ENCODE data around the gene CEP97. TPM values are rescaled to one million over a fixed set of nuclear protein-coding genes. Genes with fewer than 3 reads are reported as not detected.
"Not testable (repeated sequence)": the region's sequence is repeated elsewhere in the genome, so short reads cannot be mapped to it uniquely, and the experiment has no call there.

CEP97 gene
- total and polyA plus RNA-seq, 8 donors = 0.31 to 19.6 (median 3.5) TPM

- Histone ChIP-seq H3K27me3 (no peaks in the 10 kb centered on the region), H3K9me3 (no peaks in the 10 kb centered on the region), H3K4me3 (no peak overlapping the region), H3K27ac (no peak overlapping the region), H3K36me3 (no peaks in the 10 kb centered on the region), H3K4me1 (no peaks in the 10 kb centered on the region)
- WGBS, 5 donors = 79 to 86% (median 81%) methylated on average over 7 of the region's 7 CpGs
- no peak for DNase-seq
- intact Hi-C loops (cut with DNase I; ENCODE audit: low total_unique reads) = no loop called here
- TF ChIP-seq POLR2AphosphoS5 (IDR thresholded peaks at IDR 0.05) = no peak
- TF ChIP-seq CTCF (IDR thresholded peaks at IDR 0.05) = no peak
- no peak for TF ChIP-seq EP300 (IDR thresholded peaks at IDR 0.05)
- TF ChIP-seq POLR2A (IDR thresholded peaks at IDR 0.05) = no peak
Measured at GRCh38 chr3:101701696-101702634, 22.4 kb upstream of the CEP97 start.

GRCh38 chr3:101702726-101703125, 21.7 kb upstream of the CEP97 start:
- intact Hi-C loops (cut with DNase I; ENCODE audit: low total_unique reads) = no loop called here
- Histone ChIP-seq H3K27me3 (no peaks in the 10 kb centered on the region), H3K36me3 (no peaks in the 10 kb centered on the region), H3K4me3 (no peak overlapping the region), H3K27ac (no peak overlapping the region), H3K4me1 (no peaks in the 10 kb centered on the region), H3K9me3 (no peaks in the 10 kb centered on the region)
- WGBS, 5 donors = 70 to 85% (median 81%) methylated on average over 1 of the region's 1 CpG
- DNase-seq = no peak
- TF ChIP-seq POLR2A (IDR thresholded peaks at IDR 0.05) = no peak

GRCh38 chr3:101703169-101703568, 21.2 kb upstream of the CEP97 start:
- H3K4me1 ChIP-seq = no peaks in the 10 kb centered on the region
- intact Hi-C loops (cut with DNase I; ENCODE audit: low total_unique reads) = no loop called here
- no peak overlapping the region for H3K27ac ChIP-seq
- no peaks in the 10 kb centered on the region for H3K36me3 ChIP-seq
- H3K4me3 ChIP-seq = no peak overlapping the region
- H3K27me3 ChIP-seq = no peaks in the 10 kb centered on the region
- H3K9me3 ChIP-seq = no peaks in the 10 kb centered on the region
- 65 to 78% (median 67%) methylated on average over 2 of the region's 2 CpGs for WGBS, 5 donors
- no peak for DNase-seq
- TF ChIP-seq POLR2AphosphoS5 (IDR thresholded peaks at IDR 0.05) = no peak
- no peak for TF ChIP-seq EP300 (IDR thresholded peaks at IDR 0.05)
- TF ChIP-seq CTCF (IDR thresholded peaks at IDR 0.05) = no peak
- TF ChIP-seq POLR2A (IDR thresholded peaks at IDR 0.05) = no peak

GRCh38 chr3:101704639-101705038, 19.8 kb upstream of the CEP97 start:
- H3K36me3 ChIP-seq; H3K4me3 ChIP-seq; H3K4me1 ChIP-seq; intact Hi-C loops (cut with DNase I; ENCODE audit: low total_unique reads); H3K27me3 ChIP-seq; H3K27ac ChIP-seq; DNase-seq; H3K9me3 ChIP-seq: not testable (repeated sequence)
- WGBS, 5 donors = 52 to 71% (median 55%) methylated on average over 2 of the region's 2 CpGs

- intact Hi-C loops (cut with DNase I; ENCODE audit: low total_unique reads) = no loop called here
- Histone ChIP-seq H3K9me3 (no peaks in the 10 kb centered on the region), H3K36me3 (no peaks in the 10 kb centered on the region), H3K27me3 (peaks cover 0 to 7% (median 0%) of the 10 kb centered on the region in 3 donors), H3K4me3 (no peak overlapping the region), H3K4me1 (no peaks in the 10 kb centered on the region), H3K27ac (no peak overlapping the region)
- 32 to 59% (median 40%) methylated on average over 4 of the region's 4 CpGs for WGBS, 5 donors
- TF ChIP-seq POLR2AphosphoS5 (IDR thresholded peaks at IDR 0.05) (no peak), POLR2A (IDR thresholded peaks at IDR 0.05) (no peak), CTCF (IDR thresholded peaks at IDR 0.05) (no peak), EP300 (IDR thresholded peaks at IDR 0.05) (no peak)
- no peak for DNase-seq
Measured at GRCh38 chr3:101709126-101709525, 15.3 kb upstream of the CEP97 start.
